ENCODE data around the gene SOX10. TPM values are rescaled to one million over a fixed set of nuclear protein-coding genes. Genes with fewer than 3 reads are reported as not detected.

Gene SOX10
- polyA plus RNA-seq, 1 donor from 2014 or later = not detected

- no peak overlapping the region for H3K9ac ChIP-seq (ENCODE audit: low read length)
- H3K27me3 ChIP-seq (ENCODE audit: insufficient read depth, low read depth, low read length) = no peaks in the 10 kb centered on the region
- H2AFZ ChIP-seq (ENCODE audit: low read depth, low read length) = no peak overlapping the region
- no peaks in the 10 kb centered on the region for H3K79me2 ChIP-seq (replicated peaks; ENCODE audit: insufficient read depth, low read length)
- H3K9me2 ChIP-seq (ENCODE audit: insufficient read depth, low read length) = no peaks in the 10 kb centered on the region
- no peaks in the 10 kb centered on the region for H3F3A ChIP-seq (ENCODE audit: insufficient read depth, low read length, poor library complexity, severe bottlenecking)
- no peaks in the 10 kb centered on the region for H3K9me3 ChIP-seq (ENCODE audit: low read length)
- H3K4me3 ChIP-seq (ENCODE audit: low read length) = no peak overlapping the region
- TF ChIP-seq RAD21 (conservative IDR thresholded peaks at IDR 0.05) = no peak
- no peak for TF ChIP-seq CTCF (IDR thresholded peaks at IDR 0.05; ENCODE audit: poor library complexity, severe bottlenecking)
- TF ChIP-seq MXI1 (conservative IDR thresholded peaks at IDR 0.05; ENCODE audit: poor library complexity, severe bottlenecking) = no peak
- TF ChIP-seq EZH2 (IDR thresholded peaks at IDR 0.05; ENCODE audit: borderline replicate concordance, insufficient read depth, low read length, poor library complexity, severe bottlenecking) = no peak
- TF ChIP-seq EP300 (conservative IDR thresholded peaks at IDR 0.05; ENCODE audit: poor library complexity, severe bottlenecking) = no peak
- TF ChIP-seq SMC3 (conservative IDR thresholded peaks at IDR 0.05; ENCODE audit: poor library complexity) = no peak
- no peak for TF ChIP-seq TAF1 (IDR thresholded peaks at IDR 0.05; ENCODE audit: low read depth)
- TF ChIP-seq POLR2AphosphoS5 (IDR thresholded peaks at IDR 0.05) = no peak
- TF ChIP-seq REST (IDR thresholded peaks at IDR 0.05; ENCODE audit: borderline replicate concordance) = no peak
- H4K20me1 ChIP-seq (ENCODE audit: insufficient read depth) = no peaks in the 10 kb centered on the region
- no peaks in the 10 kb centered on the region for H3K36me3 ChIP-seq (ENCODE audit: insufficient read depth, low read length)
- H3K27ac ChIP-seq (ENCODE audit: low read length) = no peak overlapping the region
- H3K4me2 ChIP-seq (ENCODE audit: low read length) = no peak overlapping the region
Measured at GRCh38 chr22:37994982-37995381, 10.6 kb upstream of the SOX10 start.

- no peak overlapping the region for H3K4me3 ChIP-seq (ENCODE audit: low read length)
- no peak overlapping the region for H3K9ac ChIP-seq (ENCODE audit: low read length)
- no peaks in the 10 kb centered on the region for H3K27me3 ChIP-seq (ENCODE audit: insufficient read depth, low read depth, low read length)
- no peak overlapping the region for H3K27ac ChIP-seq (ENCODE audit: low read length)
- no peaks in the 10 kb centered on the region for H3K79me2 ChIP-seq (replicated peaks; ENCODE audit: insufficient read depth, low read length)
- no peaks in the 10 kb centered on the region for H3K9me2 ChIP-seq (ENCODE audit: insufficient read depth, low read length)
- H3K4me2 ChIP-seq (ENCODE audit: low read length) = no peak overlapping the region
- no peak overlapping the region for H2AFZ ChIP-seq (ENCODE audit: low read depth, low read length)
- H3K9me3 ChIP-seq (ENCODE audit: low read length) = no peaks in the 10 kb centered on the region
- no peaks in the 10 kb centered on the region for H3F3A ChIP-seq (ENCODE audit: insufficient read depth, low read length, poor library complexity, severe bottlenecking)
- H3K36me3 ChIP-seq (ENCODE audit: insufficient read depth, low read length) = no peaks in the 10 kb centered on the region
- H4K20me1 ChIP-seq (ENCODE audit: insufficient read depth) = no peaks in the 10 kb centered on the region
- no peak for TF ChIP-seq RAD21 (conservative IDR thresholded peaks at IDR 0.05)
- no peak for TF ChIP-seq SMC3 (conservative IDR thresholded peaks at IDR 0.05; ENCODE audit: poor library complexity)
- TF ChIP-seq POLR2AphosphoS5 (IDR thresholded peaks at IDR 0.05) = no peak
- TF ChIP-seq CTCF (IDR thresholded peaks at IDR 0.05; ENCODE audit: poor library complexity, severe bottlenecking) = no peak
- TF ChIP-seq EP300 (conservative IDR thresholded peaks at IDR 0.05; ENCODE audit: poor library complexity, severe bottlenecking) = no peak
- TF ChIP-seq EZH2 (IDR thresholded peaks at IDR 0.05; ENCODE audit: borderline replicate concordance, insufficient read depth, low read length, poor library complexity, severe bottlenecking) = no peak
- TF ChIP-seq MXI1 (conservative IDR thresholded peaks at IDR 0.05; ENCODE audit: poor library complexity, severe bottlenecking) = no peak
- no peak for TF ChIP-seq TAF1 (IDR thresholded peaks at IDR 0.05; ENCODE audit: low read depth)
- TF ChIP-seq REST (IDR thresholded peaks at IDR 0.05; ENCODE audit: borderline replicate concordance) = no peak
Measured at GRCh38 chr22:37994049-37994448, 9.7 kb upstream of the SOX10 start.

All from neural cell (in vitro differentiated cells).